ENCODE measurements around the gene LGALS14.
"Not testable (repeated sequence)": the region's sequence is repeated elsewhere in the genome, so short reads cannot be mapped to it uniquely, and the experiment has no call there.

LGALS14 gene

GRCh38 chr19:39696387-39696786 lies 7.9 kb upstream of the LGALS14 start:
- no peak for DNase-seq

DNA sequence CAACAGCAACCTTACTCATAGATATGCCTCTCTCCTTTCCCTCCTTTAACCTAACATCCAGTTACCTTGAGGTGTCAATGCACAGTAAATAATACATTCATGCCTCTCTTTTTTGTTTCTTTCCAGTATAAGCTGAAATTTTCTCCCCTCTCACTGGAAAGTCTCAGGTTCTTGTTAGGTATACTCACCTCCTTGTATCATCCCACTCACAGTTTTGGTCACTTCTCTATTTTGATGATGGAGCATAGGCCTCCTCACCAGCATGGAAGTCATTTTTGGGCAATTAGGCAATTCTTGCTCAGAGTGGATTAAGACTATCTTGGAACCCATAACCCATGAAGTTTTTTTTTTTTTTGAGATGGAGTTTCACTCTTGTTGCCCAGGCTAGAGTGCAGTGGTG lies 5.7 kb upstream of the LGALS14 start:
- DNase-seq: no peak

- no peak for DNase-seq
These were observed 3.0 kb upstream of the LGALS14 start for GRCh38 chr19:39701291-39701690.

- no peak for DNase-seq
These were observed 1.4 kb downstream of the LGALS14 start for GRCh38 chr19:39705578-39706188.

GRCh38 chr19:39708594-39708993 lies 4.3 kb downstream of the LGALS14 start:
- DNase-seq: no peak

DNA sequence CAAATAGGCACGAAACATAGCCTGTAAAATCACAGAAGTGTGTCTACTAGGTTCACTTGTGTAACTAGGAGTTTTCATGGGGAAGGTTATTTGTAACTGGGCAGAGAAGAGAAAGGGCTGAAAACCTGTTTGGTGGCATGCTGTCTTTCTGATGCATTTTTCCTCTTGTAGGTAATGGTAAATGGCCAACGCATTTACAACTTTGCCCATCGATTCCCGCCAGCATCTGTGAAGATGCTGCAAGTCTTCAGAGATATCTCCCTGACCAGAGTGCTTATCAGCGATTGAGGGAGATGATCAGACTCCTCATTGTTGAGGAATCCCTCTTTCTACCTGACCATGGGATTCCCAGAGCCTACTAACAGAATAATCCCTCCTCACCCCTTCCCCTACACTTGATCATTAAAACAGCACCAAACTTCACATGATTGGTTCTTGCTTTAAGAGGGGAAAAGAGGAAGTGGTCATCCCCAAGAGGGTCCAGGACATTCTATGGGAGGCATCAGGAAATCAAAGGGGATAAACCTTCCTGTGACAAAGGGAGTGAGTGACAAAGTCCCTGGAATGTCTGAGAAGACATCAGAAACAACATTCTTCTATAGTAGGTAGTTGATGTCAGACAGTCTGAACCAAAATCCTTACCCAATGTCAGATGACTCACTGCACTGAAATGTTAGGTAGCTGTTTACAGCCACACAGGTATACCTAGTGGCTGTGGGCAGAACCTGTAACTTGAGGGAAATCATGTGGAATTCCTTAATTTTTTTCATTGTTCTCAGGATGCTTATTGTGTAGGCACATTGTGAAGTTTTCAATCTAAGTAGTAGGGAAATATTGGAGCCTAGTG lies 5.0 kb downstream of the LGALS14 start:
- DNase-seq: no peak

- no peak for DNase-seq
These were observed 6.1 kb downstream of the LGALS14 start for GRCh38 chr19:39710333-39710890.

DNA sequence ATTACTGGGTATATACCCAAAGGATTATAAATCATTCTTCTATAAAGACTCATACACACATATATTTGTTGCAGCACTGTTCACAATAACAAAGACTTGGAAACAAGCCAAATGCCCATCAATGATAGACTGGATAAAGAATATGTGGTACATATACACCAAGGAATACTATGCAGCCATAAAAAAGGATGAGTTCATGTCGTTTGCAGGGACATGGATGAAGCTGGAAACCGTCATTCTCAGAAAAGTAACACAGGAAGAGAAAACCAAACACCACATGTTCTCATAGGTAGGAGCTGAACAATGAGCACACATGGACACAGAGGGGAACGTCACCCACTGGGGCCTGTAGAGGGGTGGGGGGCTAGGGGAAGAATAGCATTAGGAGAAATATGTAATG lies 15.9 kb downstream of the LGALS14 start:
- DNase-seq: not testable (repeated sequence)

- no peak for DNase-seq
These were observed 21.7 kb downstream of the LGALS14 start for GRCh38 chr19:39725995-39726394.

DNA sequence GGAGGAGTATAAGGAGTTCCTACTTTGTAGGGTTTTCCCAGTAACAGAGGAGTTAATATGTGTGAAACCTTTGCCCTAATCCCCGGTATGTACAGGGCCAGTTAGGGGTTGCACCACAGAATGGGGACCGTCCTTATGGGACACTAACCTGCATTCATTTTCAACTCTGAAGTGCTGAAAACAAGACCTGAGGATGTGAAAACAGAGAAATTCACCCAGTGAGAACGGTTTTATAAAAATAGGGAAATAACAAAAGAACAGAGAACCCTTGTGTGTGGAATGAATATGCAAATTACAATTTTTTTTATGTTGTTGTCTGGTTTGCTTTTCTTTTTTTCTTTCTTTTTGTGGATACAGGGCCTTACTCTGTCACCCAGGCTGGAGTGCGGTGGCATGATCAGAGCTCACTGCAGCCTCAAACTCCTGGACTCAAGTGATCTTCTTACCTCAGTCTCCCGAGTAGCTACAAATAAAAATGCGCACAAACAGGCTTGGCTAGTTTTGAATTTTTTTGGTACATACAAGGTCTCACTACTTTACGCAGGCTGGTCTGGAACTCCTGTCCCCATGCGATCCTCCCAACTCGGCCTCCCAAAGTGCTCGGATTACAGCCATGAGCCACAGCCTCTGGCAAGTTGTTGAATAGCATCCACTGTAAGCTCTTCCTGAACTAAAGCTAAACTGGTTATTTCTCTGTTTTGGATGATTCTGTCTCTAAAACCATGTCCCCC lies 23.0 kb downstream of the LGALS14 start:
- no peak for DNase-seq

- DNase-seq: no peak
These were observed 23.8 kb downstream of the LGALS14 start for GRCh38 chr19:39728040-39728439.

- no peak for DNase-seq
These were observed 25.3 kb downstream of the LGALS14 start for GRCh38 chr19:39729594-39729993.

GRCh38 chr19:39731685-39732084 lies 27.4 kb downstream of the LGALS14 start:
- no peak for DNase-seq

GRCh38 chr19:39733841-39734240 lies 29.6 kb downstream of the LGALS14 start:
- DNase-seq: no peak

DNA sequence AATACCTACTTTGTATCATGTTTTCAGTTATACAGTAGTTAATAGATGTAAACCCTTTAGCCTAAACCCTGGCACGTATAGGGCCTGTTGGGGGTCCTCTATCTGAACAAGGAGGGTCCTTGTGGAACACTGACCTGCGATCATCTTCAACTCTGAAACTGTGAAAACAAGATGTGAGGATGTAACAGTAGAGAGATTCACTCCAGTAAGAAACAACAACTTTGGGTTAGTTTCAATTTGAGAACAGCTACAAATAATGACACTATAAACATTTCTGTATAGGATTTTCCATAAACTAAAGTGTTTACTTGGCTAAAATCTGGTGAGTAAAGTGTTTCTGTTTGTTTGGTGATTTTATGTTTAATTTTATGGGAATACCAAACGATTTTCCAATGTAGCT lies 31.4 kb downstream of the LGALS14 start:
- DNase-seq: no peak

GRCh38 chr19:39736088-39736487 lies 31.8 kb downstream of the LGALS14 start:
- DNase-seq: no peak

- DNase-seq: no peak
These were observed 33.1 kb downstream of the LGALS14 start for GRCh38 chr19:39737351-39737750.

DNA sequence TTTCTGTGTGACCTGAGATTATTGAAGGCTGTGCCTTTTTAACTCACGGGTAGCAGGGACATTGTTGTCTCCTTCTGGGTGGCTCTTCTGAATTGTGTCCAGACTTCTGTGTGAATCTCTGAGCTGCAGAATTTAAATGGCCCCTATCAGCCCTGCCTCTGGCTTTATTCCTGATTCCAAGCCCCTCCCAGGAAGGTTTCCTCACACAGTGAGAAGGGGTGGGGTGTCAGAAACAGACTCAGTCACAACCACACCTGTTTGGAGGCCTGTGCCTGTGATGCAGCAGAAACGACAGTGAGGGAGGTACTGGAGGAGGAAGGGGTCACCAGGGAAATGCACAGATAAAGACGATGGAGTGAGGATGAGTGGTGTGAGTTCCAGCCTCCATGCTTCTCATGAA lies 33.6 kb downstream of the LGALS14 start, which contains the start of gene CLC:
CLC (minus strand) TSS at position 139 of the 400 bp plus-strand sequence; CDS start at position 62, 77 bp downstream.
- no peak for DNase-seq

- no peak for DNase-seq
These were observed 34.5 kb downstream of the LGALS14 start for GRCh38 chr19:39738814-39739213.

DNA sequence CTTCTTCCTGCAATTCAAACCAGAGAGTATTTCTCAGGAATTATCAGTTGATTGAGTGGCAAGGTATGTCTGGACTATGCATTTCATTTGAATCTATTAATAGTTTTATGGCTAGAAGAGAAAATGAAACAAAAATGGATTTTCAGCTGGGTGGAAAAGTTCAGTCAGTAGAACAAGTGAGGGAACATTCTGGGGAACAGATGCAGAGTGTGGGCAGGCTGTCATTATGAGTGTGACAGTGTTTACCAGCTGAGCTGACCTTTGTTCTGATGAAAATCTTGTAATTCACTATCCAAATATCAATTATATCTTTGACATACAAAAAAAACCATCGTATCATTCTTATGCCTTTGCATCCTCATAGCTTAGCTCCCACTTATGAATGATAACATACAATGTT lies 36.1 kb downstream of the LGALS14 start:
- DNase-seq: no peak

GRCh38 chr19:39745643-39746042 lies 41.4 kb downstream of the LGALS14 start:
- DNase-seq: no peak

DNA sequence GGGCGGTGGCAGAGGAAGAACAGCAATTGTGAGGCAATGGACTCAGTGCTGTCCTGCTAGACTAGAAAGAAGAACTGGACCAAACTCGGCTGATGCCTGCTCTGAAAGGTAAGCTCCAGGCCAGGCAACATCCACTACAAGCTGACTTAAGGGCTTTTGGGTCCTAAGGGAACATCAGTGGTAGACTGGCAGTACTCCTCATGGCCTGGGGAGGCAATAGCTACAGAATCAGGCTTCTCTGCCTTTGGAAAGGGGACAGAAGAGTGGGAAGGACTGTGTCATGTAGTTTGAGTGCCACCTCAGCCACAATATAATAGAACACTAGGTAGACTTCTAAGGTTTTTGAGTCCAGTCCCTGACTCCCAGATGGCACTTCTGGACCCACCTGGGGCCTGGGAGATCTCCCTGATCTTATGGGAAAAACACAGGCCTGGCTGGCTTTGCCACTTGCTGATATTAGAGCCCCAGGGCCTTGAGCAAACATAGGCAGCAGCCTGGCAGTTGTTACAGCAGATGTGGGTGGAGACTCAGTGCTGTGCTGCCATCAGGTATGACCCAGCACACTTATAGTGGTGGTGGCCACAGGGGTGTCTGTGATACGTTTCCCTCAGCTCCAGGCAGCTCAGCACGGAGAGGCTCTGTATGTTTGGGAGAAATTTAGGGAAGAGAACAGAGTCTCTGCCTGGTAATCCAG lies 42.7 kb downstream of the LGALS14 start:
- DNase-seq: no peak

GRCh38 chr19:39749981-39750380 lies 45.7 kb downstream of the LGALS14 start:
- DNase-seq: no peak

Measured in 8988T (cell line).